ENCODE results near the gene PIEZO2.

- TF ChIP-seq EZH2phosphoT487 (conservative IDR thresholded peaks at IDR 0.05; ENCODE audit: low read length) (no peak), CTCF (IDR thresholded peaks at IDR 0.05; ENCODE audit: insufficient read depth, low read length, poor library complexity, severe bottlenecking) (no peak)
These were observed 107.1 kb downstream of the PIEZO2 start for GRCh38 chr18:11042247-11042646.

All from SU-DHL-6 (cell line).